Left colon (tissue), 2 donors: ENCODE results near the gene NTN5. TPM values are rescaled to one million over a fixed set of nuclear protein-coding genes. Genes with fewer than 3 reads are reported as not detected.

Experiments used
- ATAC-seq: fragments of 200-7000 bp; cut with Tn5 transposase; one replicate; pipeline ENCODE4 v1.9.1; 2020; ENCODE audit warnings: mild to moderate bottlenecking, moderate library complexity
- DNase-seq, 2 donors: peaks; one replicate each; pipeline ENCODE4 v3.0.0-alpha.2; 2020
- intact Hi-C, 2 donors: fragments of 100-400 bp; cut with DNase I in 1 of 2; cut with micrococcal nuclease in 1 of 2; formaldehyde crosslinking; loops; one replicate each; pipeline versions ENCODE4 v1.11.2 to v1.14.0; 2022; cut with DNase I, micrococcal nuclease
- total RNA-seq, 2 donors: library from RNA; stranded (reverse); fragmentation: NEBNext Ultra II Directional; extraction: Animal tissue kit (Norgen Biotek cat#: 25700); gene quantifications; one replicate each; pipeline ENCODE4 v1.2.1, GENCODE V29; 2021
- donor health status: DM: no; HTN: no; CAD: no.
- donor health status: DM: yes; HTN: yes; CAD: no.

The NTN5 gene
- total RNA-seq, 2 donors from 2014 or later = 0.49 to 0.53 TPM

- intact Hi-C loops = no loop called here
- DNase-seq (peak; percentile 80 to 84), ATAC-seq (peak; percentile 60)
Observed at GRCh38 chr19:48624791-48625723, 47.8 kb downstream of the NTN5 start.

GRCh38 chr19:48624067-48624594 lies 48.7 kb downstream of the NTN5 start:
- intact Hi-C loops = no loop called here
- DNase-seq (peak; percentile 99), ATAC-seq (peak; percentile 70)

GRCh38 chr19:48623556-48624066 lies 49.2 kb downstream of the NTN5 start:
- no peak for DNase-seq
- intact Hi-C loops = no loop called here
- ATAC-seq = no peak

- no peak for DNase-seq
- intact Hi-C loops = no loop called here
Observed at GRCh38 chr19:48619692-48620585, 52.9 kb downstream of the NTN5 start.

GRCh38 chr19:48618916-48619691 lies 53.7 kb downstream of the NTN5 start, which contains the start of the genes RPL18 and SPHK2:
Gene RPL18 (minus strand): TSS chr19:48619178. CDS start chr19:48619143, 35 bp downstream.
Gene SPHK2 (plus strand): TSS chr19:48619506. CDS start chr19:48620515, 1,009 bp downstream.
- intact Hi-C loops = no loop called here
- ATAC-seq (peak; percentile 63), DNase-seq (peak; percentile 96 to 99)

More at GRCh38 chr19:48619692-48620585, 52.9 kb downstream of the NTN5 start:
- ATAC-seq = no peak

GRCh38 chr19:48618278-48618915 lies 54.4 kb downstream of the NTN5 start:
- DNase-seq (peak in 1 of 2 donors; percentile 47), ATAC-seq (no peak)
- intact Hi-C loops = no loop called here

- no peak for DNase-seq
- intact Hi-C loops = no loop called here
- ATAC-seq = no peak
Observed at GRCh38 chr19:48617146-48617937, 55.5 kb downstream of the NTN5 start.

- no peak for ATAC-seq
- intact Hi-C loops = no loop called here
Observed at GRCh38 chr19:48616491-48617056, 56.2 kb downstream of the NTN5 start.

GRCh38 chr19:48616041-48616436 lies 56.8 kb downstream of the NTN5 start:
- DNase-seq (no peak), ATAC-seq (no peak)
- intact Hi-C loops = no loop called here

More at GRCh38 chr19:48616491-48617056, 56.2 kb downstream of the NTN5 start:
- no peak for DNase-seq

GRCh38 chr19:48615231-48616040 lies 57.4 kb downstream of the NTN5 start:
- DNase-seq = no peak
- ATAC-seq = no peak
- intact Hi-C loops = no loop called here

- ATAC-seq (peak; percentile 67), DNase-seq (peak; percentile 95 to 98)
- intact Hi-C loops = no loop called here
Observed at GRCh38 chr19:48614436-48615230, 58.2 kb downstream of the NTN5 start, which contains the start of gene FAM83E. Gene FAM83E (minus strand): TSS chr19:48615076. CDS start chr19:48613372, 1,704 bp downstream.

- ATAC-seq = peak; percentile 3
- no peak for DNase-seq
- intact Hi-C loops = no loop called here
Observed at GRCh38 chr19:48613852-48614435, 58.9 kb downstream of the NTN5 start.

GRCh38 chr19:48613024-48613851 lies 59.6 kb downstream of the NTN5 start:
- ATAC-seq = peak; percentile 44
- intact Hi-C loops = no loop called here

GRCh38 chr19:48611872-48612271 lies 60.9 kb downstream of the NTN5 start:
- ATAC-seq = no peak
- intact Hi-C loops = no loop called here
- DNase-seq = no peak

More at GRCh38 chr19:48613024-48613851, 59.6 kb downstream of the NTN5 start:
- peak; percentile 67 to 77 for DNase-seq
